ENCODE data around the gene ATG9B. TPM values are rescaled to one million over a fixed set of nuclear protein-coding genes. Genes with fewer than 3 reads are reported as not detected.

The ATG9B gene
- total and polyA plus RNA-seq, 9 of the 15 experiments (the other 6 are each of a cell fraction or from before 2014, with no cell fraction given) = 0.29 to 8.0 (median 2.1) TPM

DNA sequence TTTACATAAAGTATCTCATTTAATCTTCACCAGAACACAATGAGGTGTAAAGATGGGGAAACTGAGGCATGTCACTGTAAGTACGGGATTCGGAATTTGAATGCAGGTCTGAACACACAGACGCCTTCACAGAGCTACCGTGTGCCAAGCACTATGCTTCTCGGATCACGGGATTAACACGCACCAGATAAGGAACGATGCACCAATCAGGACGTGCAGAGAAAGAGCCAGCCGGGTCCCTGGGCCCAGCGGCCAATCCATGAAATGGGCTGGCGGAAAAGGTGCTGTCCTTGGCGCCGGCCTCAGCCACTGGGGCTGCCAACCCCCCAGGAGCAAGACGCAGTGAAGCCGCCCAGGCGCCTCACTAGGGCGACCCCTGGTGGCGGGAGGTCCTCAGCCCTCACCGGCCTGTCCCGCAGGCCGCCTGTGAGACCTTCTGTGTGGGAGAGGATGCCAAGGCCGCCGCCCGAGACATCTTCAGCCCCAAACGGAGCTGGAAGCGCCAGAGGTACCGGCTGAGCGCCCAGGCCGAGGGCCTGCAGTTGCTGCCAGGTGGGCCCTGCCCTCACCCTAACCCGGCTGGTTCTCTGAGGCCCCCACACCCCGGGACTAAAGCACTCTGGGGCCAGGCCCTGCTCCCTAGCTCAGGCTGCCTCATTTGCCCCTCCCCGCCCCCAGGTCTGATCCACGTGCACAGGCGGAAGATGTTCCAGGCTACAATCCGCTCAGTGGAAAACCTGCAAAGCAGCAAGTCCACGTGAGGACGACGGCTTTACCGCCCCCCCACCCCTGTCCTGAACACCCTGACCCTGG lies 15.6 kb downstream of the ATG9B start (continued):
- TF ChIP-seq, protein P1, sequence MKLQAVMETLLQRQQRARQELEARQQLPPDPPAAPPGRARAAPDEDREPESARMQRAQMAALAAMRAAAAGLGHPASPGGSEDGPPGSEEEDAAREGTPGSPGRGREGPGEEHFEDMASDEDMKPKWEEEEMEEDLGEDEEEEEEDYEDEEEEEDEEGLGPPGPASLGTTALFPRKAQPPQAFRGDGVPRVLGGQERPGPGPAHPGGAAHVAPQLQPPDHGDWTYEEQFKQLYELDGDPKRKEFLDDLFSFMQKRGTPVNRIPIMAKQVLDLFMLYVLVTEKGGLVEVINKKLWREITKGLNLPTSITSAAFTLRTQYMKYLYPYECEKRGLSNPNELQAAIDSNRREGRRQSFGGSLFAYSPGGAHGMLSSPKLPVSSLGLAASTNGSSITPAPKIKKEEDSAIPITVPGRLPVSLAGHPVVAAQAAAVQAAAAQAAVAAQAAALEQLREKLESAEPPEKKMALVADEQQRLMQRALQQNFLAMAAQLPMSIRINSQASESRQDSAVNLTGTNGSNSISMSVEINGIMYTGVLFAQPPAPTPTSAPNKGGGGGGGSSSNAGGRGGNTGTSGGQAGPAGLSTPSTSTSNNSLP (IDR thresholded peaks at IDR 0.05; ENCODE audit: borderline replicate concordance, low read depth, low read length) = no peak
- TF ChIP-seq MNT (conservative IDR thresholded peaks at IDR 0.05) (peak; percentile 82 to 87), ARNT (IDR thresholded peaks at IDR 0.05) (peak; percentile 69 to 89; a peak in 2 of 4 replicates), MAZ (CRISPR knock-in tag; conservative IDR thresholded peaks at IDR 0.05 in 1 of 2, IDR thresholded peaks at IDR 0.05 in 1 of 2) (peak; percentile 97 to 99), KAT7 (CRISPR knock-in tag; IDR thresholded peaks at IDR 0.05; ENCODE audit: borderline replicate concordance) (peak; percentile 86; the same call in 1 of the 2 replicates), NR2C2 (CRISPR knock-in tag; IDR thresholded peaks at IDR 0.05) (peak; percentile 87), NR2C2 (tag; IDR thresholded peaks at IDR 0.05) (peak; percentile 73), ZFP1 (CRISPR knock-in tag; IDR thresholded peaks at IDR 0.05) (no peak), PCBP1 (IDR thresholded peaks at IDR 0.05; ENCODE audit: low read depth, low read length, poor library complexity, severe bottlenecking) (peak; percentile 50), U2AF2 (optimal IDR thresholded peaks at IDR 0.05; ENCODE audit: low read depth, low read length) (no peak), MAFK (IDR thresholded peaks at IDR 0.05; ENCODE audit: low read length) (peak; percentile 32; the same call in 1 of the 2 replicates)
- TF ChIP-seq, protein P2, sequence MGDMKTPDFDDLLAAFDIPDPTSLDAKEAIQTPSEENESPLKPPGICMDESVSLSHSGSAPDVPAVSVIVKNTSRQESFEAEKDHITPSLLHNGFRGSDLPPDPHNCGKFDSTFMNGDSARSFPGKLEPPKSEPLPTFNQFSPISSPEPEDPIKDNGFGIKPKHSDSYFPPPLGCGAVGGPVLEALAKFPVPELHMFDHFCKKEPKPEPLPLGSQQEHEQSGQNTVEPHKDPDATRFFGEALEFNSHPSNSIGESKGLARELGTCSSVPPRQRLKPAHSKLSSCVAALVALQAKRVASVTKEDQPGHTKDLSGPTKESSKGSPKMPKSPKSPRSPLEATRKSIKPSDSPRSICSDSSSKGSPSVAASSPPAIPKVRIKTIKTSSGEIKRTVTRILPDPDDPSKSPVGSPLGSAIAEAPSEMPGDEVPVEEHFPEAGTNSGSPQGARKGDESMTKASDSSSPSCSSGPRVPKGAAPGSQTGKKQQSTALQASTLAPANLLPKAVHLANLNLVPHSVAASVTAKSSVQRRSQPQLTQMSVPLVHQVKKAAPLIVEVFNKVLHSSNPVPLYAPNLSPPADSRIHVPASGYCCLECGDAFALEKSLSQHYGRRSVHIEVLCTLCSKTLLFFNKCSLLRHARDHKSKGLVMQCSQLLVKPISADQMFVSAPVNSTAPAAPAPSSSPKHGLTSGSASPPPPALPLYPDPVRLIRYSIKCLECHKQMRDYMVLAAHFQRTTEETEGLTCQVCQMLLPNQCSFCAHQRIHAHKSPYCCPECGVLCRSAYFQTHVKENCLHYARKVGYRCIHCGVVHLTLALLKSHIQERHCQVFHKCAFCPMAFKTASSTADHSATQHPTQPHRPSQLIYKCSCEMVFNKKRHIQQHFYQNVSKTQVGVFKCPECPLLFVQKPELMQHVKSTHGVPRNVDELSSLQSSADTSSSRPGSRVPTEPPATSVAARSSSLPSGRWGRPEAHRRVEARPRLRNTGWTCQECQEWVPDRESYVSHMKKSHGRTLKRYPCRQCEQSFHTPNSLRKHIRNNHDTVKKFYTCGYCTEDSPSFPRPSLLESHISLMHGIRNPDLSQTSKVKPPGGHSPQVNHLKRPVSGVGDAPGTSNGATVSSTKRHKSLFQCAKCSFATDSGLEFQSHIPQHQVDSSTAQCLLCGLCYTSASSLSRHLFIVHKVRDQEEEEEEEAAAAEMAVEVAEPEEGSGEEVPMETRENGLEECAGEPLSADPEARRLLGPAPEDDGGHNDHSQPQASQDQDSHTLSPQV (IDR thresholded peaks at IDR 0.05) = peak; percentile 93
- TF ChIP-seq, protein P3, sequence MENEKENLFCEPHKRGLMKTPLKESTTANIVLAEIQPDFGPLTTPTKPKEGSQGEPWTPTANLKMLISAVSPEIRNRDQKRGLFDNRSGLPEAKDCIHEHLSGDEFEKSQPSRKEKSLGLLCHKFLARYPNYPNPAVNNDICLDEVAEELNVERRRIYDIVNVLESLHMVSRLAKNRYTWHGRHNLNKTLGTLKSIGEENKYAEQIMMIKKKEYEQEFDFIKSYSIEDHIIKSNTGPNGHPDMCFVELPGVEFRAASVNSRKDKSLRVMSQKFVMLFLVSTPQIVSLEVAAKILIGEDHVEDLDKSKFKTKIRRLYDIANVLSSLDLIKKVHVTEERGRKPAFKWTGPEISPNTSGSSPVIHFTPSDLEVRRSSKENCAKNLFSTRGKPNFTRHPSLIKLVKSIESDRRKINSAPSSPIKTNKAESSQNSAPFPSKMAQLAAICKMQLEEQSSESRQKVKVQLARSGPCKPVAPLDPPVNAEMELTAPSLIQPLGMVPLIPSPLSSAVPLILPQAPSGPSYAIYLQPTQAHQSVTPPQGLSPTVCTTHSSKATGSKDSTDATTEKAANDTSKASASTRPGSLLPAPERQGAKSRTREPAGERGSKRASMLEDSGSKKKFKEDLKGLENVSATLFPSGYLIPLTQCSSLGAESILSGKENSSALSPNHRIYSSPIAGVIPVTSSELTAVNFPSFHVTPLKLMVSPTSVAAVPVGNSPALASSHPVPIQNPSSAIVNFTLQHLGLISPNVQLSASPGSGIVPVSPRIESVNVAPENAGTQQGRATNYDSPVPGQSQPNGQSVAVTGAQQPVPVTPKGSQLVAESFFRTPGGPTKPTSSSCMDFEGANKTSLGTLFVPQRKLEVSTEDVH (IDR thresholded peaks at IDR 0.05; ENCODE audit: low read depth, partially characterized antibody) = peak; percentile 81
